Heart right ventricle (tissue), 16 donors: Measurements from ENCODE around the gene CERS1. TPM values are rescaled to one million over a fixed set of nuclear protein-coding genes. Genes with fewer than 3 reads are reported as not detected.

Experiments used
- ATAC-seq, 8 donors: fragments of 200-7000 bp; cut with Tn5 transposase; one replicate each; pipeline ENCODE4 v1.9.1; 2020; ENCODE audit warnings: mild to moderate bottlenecking in 8 of 8, moderate library complexity in 8 of 8, moderate number of reproducible peaks in 1 of 8
- DNase-seq, 2 donors: peaks; one replicate each; pipeline ENCODE4 v3.0.0-alpha.2; 2020
- H3K27ac ChIP-seq, 10 donors: fragments of 200-600 bp; sonication (generic) in 2 of 10; one replicate each; pipeline versions ENCODE4 v1.5.0 to v1.8.0; 2020 to 2022; ENCODE audit warnings: mild to moderate bottlenecking in 3 of 10
- H3K27me3 ChIP-seq, 7 donors: fragments of 200-600 bp; one replicate each; pipeline ENCODE4 v1.8.0; 2021 to 2022; ENCODE audit warnings: mild to moderate bottlenecking in 2 of 7
- H3K36me3 ChIP-seq, 9 donors: fragments of 200-600 bp; sonication (generic) in 1 of 9; one replicate each; pipeline versions ENCODE4 v1.5.0 to v1.8.0; 2020 to 2022; ENCODE audit warnings: mild to moderate bottlenecking in 2 of 9
- H3K4me1 ChIP-seq, 9 donors: fragments of 200-600 bp; sonication (generic) in 1 of 9; one replicate each; pipeline versions ENCODE4 v1.5.0 to v1.8.0; 2020 to 2022; ENCODE audit warnings: mild to moderate bottlenecking in 4 of 9
- H3K4me3 ChIP-seq, 10 donors: fragments of 200-600 bp; sonication (generic) in 2 of 10; one replicate each; pipeline versions ENCODE4 v1.5.0 to v1.8.0; 2020 to 2022; ENCODE audit warnings: mild to moderate bottlenecking in 7 of 10, moderate library complexity in 2 of 10
- H3K9me3 ChIP-seq, 11 donors: fragments of 200-600 bp in 10 of 11; sonication (generic) in 2 of 11; one replicate each; pipeline versions ENCODE4 v1.5.0 to v1.8.0; 2013 to 2022; ENCODE audit warnings: mild to moderate bottlenecking in 2 of 11, control low read depth in 1 of 11, moderate library complexity in 1 of 11
- CTCF ChIP-seq, 9 donors: fragments of 200-600 bp; sonication (generic) in 2 of 9; IDR thresholded peaks; one replicate each; pipeline versions ENCODE4 v1.5.0 to v1.8.0; 2021 to 2022; ENCODE audit warnings: antibody characterized with exemption in 9 of 9, mild to moderate bottlenecking in 5 of 9, moderate library complexity in 1 of 9
- WGBS, 2 donors: extraction: QIAGEN DNeasy Blood & Tissue Kit; methylation state at CpG; one replicate each; pipeline ENCODE4 v1.1.7; 2013; ENCODE audit warnings: inconsistent platforms in 1 of 2; 5-methylcytosine and 5-hydroxymethylcytosine counted together
- intact Hi-C, 10 donors: fragments of 100-400 bp; cut with DNase I; formaldehyde crosslinking; loops; one replicate each; pipeline versions ENCODE4 v1.11.1 to v1.14.2; 2022
- polyA plus RNA-seq, 2 donors: library from polyadenylated mRNA; stranded (reverse); fragments of 200-250 nt; gene quantifications; one replicate each; pipeline ENCODE4 v1.2.3, GENCODE V29; 2013
- total RNA-seq, 10 donors: library from RNA; stranded (reverse); fragmentation: NEBNext Ultra II Directional in 3 of 10; extraction: Animal tissue kit (Norgen Biotek cat#: 25700) in 3 of 10; gene quantifications; one replicate each; pipeline versions ENCODE4 v1.2.1 to v1.2.4, GENCODE V29; 2021 to 2023
- donor health status: Arrhythmogenic right ventricular cardiomyopathy.
- donor health status: ischemic (EF 13 %, LVEDD 7.1; RV severe dilation, severe dysfunction).
- donor health status: healthy with polysubstance abuse.
- donor health status: DM: no; HTN: yes; CAD: no.
- donor health status: DM: no; HTN: no; CAD: no.
- donor health status: ischemic (EF 25% LVEDD 6.9; RV normal size, moderate dysfunction).
- donor health status: ischemic (EF 25% LVEDD 5.7; RV mildly dilated, moderate dysfunction).
- donor health status: healthy.
- donor health status: DM: yes; HTN: yes; CAD: no.
- donor health status: Ischemic cardiomyopathy.
- donor health status: ischemic (EF 35%, LVEDD 5.7; RV mildly dilated, moderate dysfunction).
- donor health status: nonischemic (EF 11% LVEDD 7.7; RV severe dilation, severe dysfunction).
- donor health status: DM: yes; HTN: yes; CAD: no.
- donor health status: PGD.
- donor health status: ischemic (EF 29% LVEDD 5.4; RV normal size, mild dysfunction).
- donor health status: nonischemic (EF 23%, LVEDD 6.1; RV moderate dilation, normal function).

Gene CERS1
- total and polyA plus RNA-seq, 12 donors = 0.37 to 3.3 (median 1.0) TPM

- Histone ChIP-seq H3K4me3 (no peak overlapping the region), H3K9me3 (no peaks in the 10 kb centered on the region), H3K27me3 (peaks cover 0 to 31% (median 17%) of the 10 kb centered on the region in 7 donors), H3K36me3 (peaks cover 0 to 45% (median 14%) of the 10 kb centered on the region in 9 donors), H3K4me1 (peaks cover 3 to 31% (median 16%) of the 10 kb centered on the region in 9 donors), H3K27ac (no peak overlapping the region)
- 77 to 78% methylated on average over 18 of the region's 18 CpGs for WGBS, 2 donors
- no peak for DNase-seq
- no peak for ATAC-seq
- TF ChIP-seq CTCF (IDR thresholded peaks at IDR 0.05) = no peak
- intact Hi-C loops = loop anchor here in 1 of 10 donors (10.0 kb wide), 1 partner anchor 86 kb away; no protein-coding TSS in a partner anchor
These were observed 2.9 kb upstream of the CERS1 start for GRCh38 chr19:18898607-18899408.

- 53 to 58% methylated on average over 18 of the region's 18 CpGs for WGBS, 2 donors
- Histone ChIP-seq H3K27ac (no peak overlapping the region), H3K27me3 (peaks cover 0 to 37% (median 17%) of the 10 kb centered on the region in 7 donors), H3K9me3 (no peaks in the 10 kb centered on the region), H3K36me3 (peaks cover 0 to 39% (median 11%) of the 10 kb centered on the region in 9 donors), H3K4me1 (peaks cover 3 to 37% (median 16%) of the 10 kb centered on the region in 9 donors), H3K4me3 (no peak overlapping the region)
- no peak for DNase-seq
- peak in 1 of 8 donors; percentile 12 for ATAC-seq
- no peak for TF ChIP-seq CTCF (IDR thresholded peaks at IDR 0.05)
- intact Hi-C loops = loop anchor here in 1 of 10 donors (10.0 kb wide), 1 partner anchor 87 kb away; no protein-coding TSS in a partner anchor
These were observed 2.2 kb upstream of the CERS1 start for GRCh38 chr19:18898081-18898606.

GRCh38 chr19:18897094-18898029 lies 1.4 kb upstream of the CERS1 start:
- DNase-seq (no peak), ATAC-seq (no peak)
- WGBS, 2 donors = 94 to 96% methylated on average over 25 of the region's 25 CpGs
- H3K27me3 ChIP-seq = peaks cover 0 to 37% (median 17%) of the 10 kb centered on the region in 7 donors
- H3K4me1 ChIP-seq = peaks cover 3 to 37% (median 16%) of the 10 kb centered on the region in 9 donors
- no peaks in the 10 kb centered on the region for H3K9me3 ChIP-seq
- intact Hi-C loops = loop anchor here in 1 of 10 donors (10.0 kb wide), 1 partner anchor 87 kb away; no protein-coding TSS in a partner anchor
- TF ChIP-seq CTCF (IDR thresholded peaks at IDR 0.05) = no peak
- no peak overlapping the region for H3K27ac ChIP-seq
- peaks cover 0 to 34% (median 9%) of the 10 kb centered on the region in 9 donors for H3K36me3 ChIP-seq
- H3K4me3 ChIP-seq = no peak overlapping the region
